DLD1 (cell line): ENCODE results near the gene EIF4H.
"Not testable (repeated sequence)": the region's sequence is repeated elsewhere in the genome, so short reads cannot be mapped to it uniquely, and the experiment has no call there.

ENCODE experiments used
- in situ Hi-C: cut with HindIII; loops from 2 replicates; pipeline ENCODE4 v1.10.0; 2017; ENCODE audit warnings: low sequenced_read_pairs

The EIF4H gene

DNA sequence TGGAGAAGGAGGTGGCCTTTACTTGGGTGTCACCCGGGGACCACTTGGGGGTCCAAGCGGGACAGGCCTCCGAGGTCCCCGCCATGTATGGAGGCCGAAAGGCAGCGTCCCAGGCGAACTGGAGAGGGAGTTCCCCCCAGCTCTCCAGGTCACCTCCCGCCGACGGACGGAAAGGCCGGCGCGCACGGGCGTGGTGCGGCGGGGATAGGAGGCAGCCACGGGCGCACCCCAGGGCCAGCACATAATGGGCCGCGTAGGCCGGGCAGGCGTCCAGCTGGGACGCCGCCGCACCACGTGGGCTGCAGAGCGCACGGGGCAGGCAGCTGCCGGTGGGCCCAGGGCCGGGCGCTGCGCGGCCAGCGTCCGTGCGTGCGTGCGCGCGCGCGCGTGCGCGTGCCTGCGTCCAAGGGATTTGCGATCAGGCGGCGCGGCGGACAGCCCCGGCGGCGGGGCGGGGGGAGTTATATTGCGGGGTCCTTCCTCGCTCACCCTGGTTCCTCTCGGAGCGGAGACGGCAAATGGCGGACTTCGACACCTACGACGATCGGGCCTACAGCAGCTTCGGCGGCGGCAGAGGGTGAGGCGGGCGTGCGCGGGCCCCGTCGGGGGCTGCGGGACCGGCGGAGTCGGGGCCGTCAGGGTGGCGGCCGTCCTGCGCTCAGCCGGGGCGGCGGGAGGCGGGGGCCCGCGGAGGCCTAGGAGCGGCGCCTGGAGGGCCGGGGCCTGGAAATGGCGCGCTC lies at the start of gene EIF4H:
Gene EIF4H (plus strand): TSS at position 491 of the 740 bp plus-strand sequence. CDS start 28 bp downstream, at position 519.
- in situ Hi-C loops, result no loop called here

DNA sequence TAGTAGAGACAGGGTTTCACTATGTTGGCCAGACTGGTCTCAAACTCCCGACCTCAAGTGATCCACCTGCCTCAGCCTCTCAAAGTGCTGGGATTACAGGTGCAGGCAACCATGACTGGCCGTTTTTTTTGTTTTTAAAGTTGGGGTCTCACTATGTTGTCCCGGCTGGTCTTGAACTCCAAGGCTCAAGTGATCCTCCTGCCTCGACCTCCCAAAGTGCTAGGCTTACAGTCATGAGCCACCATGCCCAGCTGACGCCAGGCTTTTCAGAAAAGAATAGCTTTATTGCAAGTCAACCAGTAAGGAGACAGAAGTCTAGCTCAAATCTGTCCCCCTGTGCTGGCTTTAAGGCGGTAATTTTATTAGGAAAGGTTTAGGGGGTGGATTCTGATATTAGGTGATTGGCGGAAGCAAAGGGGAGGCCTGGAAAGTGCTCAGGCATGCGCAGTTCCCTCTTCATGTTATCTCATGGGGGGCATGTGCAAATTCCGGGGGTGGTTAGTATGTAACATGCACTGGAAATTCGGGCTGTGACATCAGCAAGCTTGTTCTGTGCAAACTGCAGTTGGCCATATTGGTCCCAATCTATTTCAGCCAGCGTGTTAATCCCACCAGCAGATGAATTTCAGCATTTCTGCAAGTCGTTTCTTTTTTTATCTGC lies 47.8 kb upstream of the EIF4H start:
- in situ Hi-C loops, result no loop called here

DNA sequence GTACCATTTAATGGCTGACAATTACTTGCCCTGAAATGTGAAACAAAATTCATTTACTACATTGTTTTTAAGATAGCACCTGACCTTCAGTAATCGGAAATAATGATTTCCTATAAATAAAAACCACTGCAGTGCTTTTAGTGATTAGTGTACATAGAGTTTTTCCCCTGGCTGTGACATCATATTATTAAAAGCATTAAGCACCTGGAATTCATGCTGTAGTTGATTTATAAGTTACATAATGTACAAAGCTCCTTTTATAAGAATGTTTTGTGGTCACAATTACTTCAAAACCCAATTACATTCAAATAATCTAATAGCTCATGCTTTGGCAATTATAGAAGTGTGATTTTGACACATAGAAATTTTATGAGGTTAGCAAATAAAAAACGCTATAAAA lies 44.3 kb upstream of the EIF4H start:
- in situ Hi-C loops, result no loop called here

DNA sequence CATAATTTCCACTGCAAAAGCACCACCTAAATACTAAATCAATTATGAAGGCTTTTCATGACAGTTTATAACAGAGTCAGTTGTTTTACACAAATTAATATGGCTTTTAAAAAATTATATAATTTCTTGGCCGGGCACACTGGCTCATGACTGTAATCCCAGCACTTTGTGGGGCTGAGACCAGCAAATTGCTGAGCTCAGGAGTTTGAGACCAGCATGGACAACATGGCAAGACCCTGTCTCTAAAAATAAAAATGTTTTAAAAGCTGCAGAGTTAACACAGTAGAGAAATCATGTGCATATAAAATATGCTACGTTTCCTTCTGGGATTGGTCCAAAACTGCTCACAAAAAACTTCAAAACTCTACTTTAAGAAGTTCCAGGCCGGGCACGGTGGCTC lies 43.6 kb upstream of the EIF4H start:
- in situ Hi-C loops, result no loop called here

DNA sequence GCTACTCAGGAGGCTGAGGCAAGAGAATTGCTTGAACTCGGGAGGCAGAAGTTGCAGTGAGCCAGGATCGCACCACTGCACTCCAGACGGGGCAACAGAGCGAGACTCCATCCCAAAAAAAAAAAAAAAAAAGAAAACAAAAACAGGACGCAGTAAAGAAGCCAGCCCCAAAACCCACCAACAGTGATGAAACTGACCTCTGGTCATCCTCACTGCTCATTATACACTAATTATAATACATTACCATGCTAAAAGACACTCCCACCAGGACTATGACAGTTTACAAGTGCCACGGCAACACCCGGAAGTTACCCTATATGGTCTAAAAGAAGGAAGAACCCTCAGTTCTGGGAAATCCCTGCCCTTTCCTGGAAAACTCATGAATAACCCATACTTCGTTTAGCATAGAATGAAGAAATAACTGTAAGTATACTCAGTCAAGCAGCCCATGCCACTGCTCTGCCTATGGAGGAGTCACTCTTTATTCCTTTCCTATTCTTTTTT lies 40.0 kb upstream of the EIF4H start:
- in situ Hi-C loops, result no loop called here

DNA sequence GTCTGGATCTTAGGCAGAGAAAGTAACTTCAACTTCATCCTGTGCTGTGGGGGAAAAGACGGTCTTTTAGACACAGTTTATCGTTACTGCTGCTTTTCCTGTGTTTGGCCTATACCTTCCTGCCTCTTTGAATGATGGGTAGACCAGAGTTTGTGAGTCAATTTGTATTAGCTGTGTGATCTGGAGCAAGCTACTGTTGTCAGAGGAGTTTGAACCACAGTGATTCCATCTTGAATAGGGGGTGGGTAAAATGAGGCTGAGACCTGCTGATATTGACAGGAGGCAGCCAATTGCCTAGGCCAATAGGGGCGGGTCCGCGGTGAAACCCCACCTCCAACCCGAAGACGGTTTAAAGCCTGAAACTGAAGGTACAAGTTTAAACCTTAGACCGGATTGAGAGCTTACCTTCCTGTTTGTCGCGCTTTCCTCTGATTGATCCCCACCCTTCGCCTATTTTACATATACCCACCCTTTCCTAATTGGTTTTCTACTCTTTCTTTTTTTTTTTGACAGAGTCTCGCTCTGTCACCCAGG lies 35.8 kb upstream of the EIF4H start:
- in situ Hi-C loops, result no loop called here

DNA sequence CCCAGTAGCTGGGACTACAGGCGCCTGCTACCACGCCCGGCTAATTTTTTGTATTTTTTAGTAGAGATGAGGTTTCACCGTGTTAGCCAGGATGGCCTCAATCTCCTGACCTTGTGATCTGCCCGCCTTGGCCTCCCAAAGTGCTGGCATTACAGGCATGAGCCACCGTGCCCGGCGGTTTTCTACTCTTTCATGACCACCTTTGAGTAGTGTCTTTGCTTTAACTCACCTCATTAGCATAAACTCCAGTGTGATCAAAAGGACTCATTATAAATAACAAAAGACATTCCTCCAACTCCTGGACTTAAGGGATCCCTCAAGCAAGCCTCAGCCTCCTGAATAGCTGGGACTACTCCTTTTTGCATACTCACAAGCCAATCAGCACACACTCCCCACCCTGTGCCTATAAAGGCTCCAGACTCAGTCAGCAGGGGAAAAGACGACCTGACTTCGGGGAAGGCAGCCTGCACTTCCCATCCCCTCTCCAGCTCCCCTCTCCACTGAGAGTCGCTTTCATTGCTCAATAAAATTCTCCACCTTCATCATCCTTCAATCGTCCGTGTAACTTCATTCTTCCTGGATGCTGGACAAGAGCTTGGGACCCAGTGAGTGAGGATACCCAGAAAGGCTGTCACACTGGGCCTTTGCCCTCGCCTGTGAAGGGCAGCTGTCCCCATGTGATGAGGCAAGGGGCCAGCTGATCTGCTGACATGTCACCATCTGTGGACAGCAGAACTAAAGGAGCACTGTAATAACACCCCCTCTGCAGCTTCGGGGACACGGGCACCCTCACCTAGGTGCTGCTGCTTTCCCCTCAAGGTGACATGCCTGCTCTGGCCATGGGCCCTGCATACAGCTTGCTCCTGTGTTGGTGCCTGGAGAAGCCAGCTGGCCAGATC lies 35.0 kb upstream of the EIF4H start:
- in situ Hi-C loops, result no loop called here

DNA sequence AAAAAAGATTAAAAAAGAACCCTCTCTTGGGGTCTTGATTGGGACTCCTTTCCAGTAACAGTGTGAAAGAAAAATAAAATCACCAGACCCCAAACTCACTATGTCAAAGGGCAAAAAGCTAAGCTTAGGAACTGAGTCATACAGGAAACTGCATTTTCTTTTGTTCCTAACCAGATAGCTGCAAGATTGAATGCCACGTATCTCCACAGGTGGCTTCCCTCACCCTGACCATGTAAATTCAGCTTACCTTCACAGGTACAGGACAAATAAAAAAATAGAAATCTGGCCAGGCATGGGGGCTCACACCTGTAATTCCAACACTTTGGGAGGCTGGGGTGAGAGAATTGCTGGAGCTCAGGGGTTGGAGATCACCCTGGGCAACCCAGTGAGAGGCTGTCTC lies 32.5 kb upstream of the EIF4H start:
- in situ Hi-C loops, result no loop called here

DNA sequence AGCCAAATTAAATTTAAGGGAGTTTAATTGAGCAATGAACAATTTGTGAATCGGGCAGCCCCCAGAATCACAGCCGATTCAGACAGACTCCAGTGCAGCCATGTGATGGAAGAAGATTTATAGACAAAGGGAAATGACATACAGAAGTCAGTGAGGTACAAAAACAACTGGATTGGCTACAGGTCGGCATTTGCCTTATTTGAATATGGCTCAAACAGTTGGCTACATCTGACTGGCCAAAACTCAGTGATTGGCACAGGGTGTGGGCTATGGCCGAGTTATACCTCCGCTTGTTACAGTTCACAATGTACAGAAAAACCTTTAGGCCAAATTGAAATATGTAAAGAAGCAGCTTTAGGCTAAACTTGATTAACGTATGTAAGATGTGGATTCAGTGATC lies 30.8 kb upstream of the EIF4H start:
- in situ Hi-C loops, result no loop called here

DNA sequence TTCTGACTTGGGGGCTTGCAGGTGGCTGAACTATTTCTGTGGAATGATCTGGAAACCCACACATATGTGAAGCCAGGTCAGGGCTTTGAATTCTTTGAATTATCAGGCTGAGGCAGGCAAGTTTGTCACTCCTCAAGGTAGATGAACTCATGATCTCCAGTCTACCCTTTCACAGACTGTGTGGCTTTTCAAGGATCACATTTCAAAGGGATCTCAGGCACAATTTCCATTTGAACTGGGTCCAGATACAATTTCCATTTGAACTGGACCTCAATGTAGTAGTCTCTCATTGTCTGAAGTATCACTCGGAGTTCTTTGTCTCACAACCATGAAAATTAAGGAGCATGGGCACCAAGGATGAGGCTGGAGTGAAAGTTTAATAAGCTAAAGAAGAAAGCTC lies 25.7 kb upstream of the EIF4H start:
- in situ Hi-C loops, result no loop called here

DNA sequence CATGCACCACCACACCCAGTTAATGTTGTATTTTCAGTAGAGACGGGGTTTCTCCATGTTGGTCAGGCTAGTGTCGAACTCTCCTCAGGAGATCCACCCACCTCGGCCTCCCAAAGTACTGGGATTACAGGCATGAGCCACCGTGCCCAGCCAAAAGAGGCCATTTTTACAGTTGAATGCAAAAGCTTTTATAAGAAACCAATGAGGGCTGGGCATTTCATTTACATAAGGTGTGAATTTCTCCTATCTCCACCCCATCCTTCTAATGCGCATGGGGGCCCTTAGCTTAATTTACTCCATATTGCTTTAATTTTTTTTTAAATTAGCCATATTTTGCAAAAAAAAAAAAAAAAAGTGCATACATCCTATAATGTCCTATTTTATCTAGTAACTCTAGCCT lies 25.1 kb upstream of the EIF4H start:
- in situ Hi-C loops, result no loop called here

DNA sequence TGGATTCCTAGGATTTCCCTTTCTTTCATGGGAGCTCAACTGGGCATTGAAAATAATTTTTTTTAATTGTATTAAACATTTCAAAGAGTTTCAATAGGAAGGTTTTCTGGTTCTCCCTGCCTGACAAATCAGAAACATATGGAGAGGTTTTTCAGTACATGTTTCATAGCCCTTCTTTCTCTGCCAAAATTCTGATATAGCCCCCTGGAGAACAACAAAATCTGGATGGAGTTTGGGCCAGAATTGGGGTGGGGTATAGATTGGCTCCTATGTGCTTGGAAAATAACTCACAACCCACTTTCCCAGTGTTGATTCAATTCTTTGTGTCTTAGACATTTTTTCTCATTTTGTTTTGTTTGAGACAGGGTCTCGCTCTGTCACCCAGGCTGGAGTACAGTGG lies 24.6 kb upstream of the EIF4H start:
- in situ Hi-C loops, result no loop called here

DNA sequence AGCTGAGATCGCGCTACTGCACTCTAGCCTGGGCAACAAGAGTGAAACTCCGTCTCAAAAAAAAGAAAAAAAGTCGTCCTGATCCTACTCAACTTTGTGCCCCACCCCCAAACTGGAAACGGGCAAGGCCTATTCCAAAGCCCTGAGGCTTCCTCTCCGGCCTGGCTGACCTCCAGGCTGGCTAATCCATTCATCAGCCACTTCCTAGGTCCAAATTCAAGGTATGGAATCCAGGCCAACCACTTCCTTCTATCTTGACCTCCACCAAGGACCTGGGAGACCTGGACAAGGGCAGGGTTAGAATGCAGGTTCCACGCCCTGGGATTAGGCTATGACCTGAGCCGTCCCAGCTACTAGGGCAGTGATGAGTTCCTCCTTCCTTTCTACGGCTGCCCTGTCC lies 20.4 kb upstream of the EIF4H start:
- in situ Hi-C loops, result no loop called here

DNA sequence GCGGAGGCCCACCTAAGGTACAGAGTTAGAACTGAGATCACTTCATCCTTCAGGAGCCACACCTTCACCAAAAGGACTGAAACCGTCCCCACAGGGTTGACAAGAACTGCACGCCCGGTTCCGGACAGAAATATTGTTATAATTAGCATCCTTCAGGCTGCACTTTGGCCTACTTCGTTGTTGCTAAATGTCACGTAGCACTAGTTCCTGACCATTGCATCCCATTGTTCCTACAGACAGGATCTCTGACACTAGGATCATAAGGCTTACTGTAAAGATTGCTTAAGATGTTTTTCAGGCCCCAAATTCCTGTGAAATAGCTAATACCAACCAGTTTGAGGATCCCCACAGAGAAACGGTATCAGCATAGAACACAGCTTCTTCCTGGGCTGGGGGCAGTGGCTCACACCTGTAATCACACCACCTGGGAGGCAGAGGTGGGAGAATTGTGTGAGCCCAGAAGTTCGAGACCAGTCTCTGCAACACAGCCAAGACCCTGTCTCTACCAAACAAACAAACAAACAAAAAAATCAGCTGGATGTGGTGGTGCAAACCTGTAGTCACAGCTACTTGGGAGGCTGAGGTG lies 18.3 kb upstream of the EIF4H start:
- in situ Hi-C loops, result no loop called here

DNA sequence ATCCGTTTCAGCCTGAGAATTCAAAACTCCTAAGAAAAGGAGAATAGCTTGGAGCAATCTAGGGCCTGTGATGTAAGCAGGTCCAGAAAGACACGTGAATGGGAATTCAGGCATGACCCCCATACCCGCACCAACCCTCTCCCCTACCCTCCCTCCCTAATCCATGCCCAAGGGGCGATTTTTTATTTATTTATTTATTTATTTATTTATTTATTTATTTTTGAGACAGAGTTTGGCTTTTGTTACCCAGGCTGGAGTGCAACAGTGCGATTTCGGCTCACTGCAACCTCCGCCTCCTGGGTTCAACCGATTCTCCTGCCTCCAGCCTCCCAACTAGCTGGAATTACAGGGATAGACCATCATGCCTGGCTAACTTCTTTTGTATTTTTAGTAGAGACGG lies 16.6 kb upstream of the EIF4H start:
- in situ Hi-C loops, result no loop called here

DNA sequence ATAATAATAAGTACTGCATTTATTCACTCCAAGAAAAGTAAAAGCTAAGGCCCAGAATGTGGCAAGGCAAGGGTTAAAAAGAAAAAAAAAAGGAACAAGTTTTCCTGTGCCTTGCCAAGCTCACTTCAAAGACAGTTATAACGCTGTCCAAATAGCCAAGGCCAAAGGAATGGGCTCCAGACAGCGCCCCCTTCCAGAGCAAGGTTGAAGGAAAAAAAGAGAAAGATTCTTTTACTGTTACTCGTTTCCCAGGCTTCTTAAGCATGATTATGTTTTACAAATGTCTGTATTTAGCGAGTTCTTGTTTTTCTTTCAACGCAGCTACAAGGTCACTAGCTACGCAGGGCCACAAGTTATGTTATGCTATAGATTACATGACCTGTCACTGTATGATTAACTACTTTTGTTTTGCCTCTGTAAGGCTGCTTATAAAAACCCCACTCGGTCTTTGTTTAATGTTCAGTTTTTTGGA lies 9.1 kb upstream of the EIF4H start:
- in situ Hi-C loops, result no loop called here

DNA sequence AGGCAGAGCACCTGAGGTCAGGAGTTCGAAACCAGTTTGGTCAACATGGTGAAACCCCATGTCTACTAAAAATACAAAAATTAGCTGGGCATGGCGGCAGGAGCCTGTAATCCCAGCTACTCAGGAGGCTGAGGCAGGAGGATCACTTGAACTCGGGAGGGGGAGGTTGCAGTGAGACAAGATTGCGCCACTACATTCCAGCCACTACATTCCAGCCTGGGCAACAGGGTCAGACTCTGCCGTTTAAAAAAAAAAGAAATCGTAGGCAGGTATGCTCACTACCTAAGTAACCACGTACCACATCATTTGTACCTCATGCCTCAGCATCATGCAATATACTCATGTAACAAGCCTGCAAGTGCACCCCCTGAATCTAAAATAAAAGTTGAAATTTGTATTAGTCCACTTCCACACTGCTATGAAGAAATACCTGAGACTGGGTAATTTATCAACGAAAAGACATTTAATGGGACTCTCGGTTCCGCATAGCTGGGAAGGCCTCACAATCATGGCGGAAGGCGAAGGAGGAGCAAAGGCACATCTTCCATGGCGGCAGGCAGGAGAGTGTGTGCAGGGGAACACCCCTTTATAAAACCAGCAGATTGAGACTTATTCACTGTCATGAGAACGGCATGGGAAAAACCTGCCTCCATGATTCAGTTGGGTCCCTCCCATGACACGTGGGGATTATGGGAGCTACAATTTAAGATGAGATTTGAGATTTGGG lies 8.1 kb upstream of the EIF4H start:
- in situ Hi-C loops, result no loop called here

DNA sequence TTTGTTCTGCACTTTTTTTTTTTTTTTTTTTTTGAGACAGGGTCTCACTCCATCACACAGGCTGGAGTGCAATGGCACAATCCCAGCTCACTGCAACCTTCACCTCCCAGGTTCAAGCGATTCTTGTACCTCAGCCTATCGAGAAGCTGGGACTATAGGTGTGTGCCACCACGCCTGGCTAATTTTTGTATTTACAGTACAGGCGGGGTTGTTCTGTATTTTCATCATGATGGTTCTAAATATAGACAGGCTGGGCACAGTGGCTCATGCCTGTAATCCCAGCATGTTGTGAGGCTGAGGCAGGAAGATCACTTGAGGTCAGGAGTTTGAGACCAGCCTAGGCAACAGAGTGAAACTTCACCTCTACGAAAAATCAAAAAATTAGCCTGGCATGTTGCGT lies 6.8 kb upstream of the EIF4H start:
- in situ Hi-C loops, result not testable (repeated sequence)

DNA sequence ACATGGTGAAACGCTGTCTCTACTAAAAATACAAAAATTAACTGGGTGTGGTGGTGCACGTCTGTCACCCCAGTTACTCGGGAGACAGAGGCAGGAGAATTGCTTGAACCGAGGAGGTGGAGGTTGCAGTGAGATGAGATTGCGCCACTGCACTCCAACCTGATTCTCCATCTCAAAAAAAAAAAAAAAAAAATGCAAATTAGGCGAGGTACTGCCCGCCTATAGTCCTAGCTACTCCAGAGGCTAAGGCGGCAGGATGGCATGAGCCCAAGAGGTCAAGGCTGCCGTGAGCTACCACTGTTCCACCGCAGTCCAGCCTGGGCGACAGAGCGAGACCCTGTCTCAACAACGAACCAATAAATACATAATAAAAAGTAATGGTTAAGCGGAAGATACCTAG lies 1.1 kb upstream of the EIF4H start:
- in situ Hi-C loops, result no loop called here

DNA sequence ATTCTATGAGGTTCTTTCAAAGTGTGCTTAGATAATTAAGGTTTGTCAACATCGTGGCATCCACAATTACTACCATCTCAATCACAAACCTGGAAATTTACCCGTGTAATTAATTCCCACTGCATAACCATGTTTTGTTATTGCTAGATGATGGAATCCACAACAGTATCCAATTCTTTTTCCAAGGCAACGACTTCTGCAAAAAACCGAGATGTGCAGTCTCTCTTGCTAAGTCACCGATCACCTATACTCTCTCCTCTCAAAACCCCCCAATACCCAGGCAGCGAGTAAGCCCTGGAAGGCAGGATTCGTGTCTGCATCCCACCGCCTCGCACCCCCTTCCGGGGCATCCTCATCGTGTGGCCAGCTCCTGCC lies 678 bp upstream of the EIF4H start:
- in situ Hi-C loops, result no loop called here
